Right atrium auricular region (tissue), 2 donors: ENCODE results near the gene SLC25A18. TPM values are rescaled to one million over a fixed set of nuclear protein-coding genes. Genes with fewer than 3 reads are reported as not detected.
"Not testable (repeated sequence)": the region's sequence is repeated elsewhere in the genome, so short reads cannot be mapped to it uniquely, and the experiment has no call there.

Experiments
- DNase-seq: peaks from one replicate; pipeline ENCODE4 v3.0.0-alpha.2; 2019; ENCODE audit warnings: low spot score
- H3K27ac ChIP-seq, 2 donors: fragments of 200-600 bp; sonication (generic); 1 replicate in 1 of 2; 2 replicates in 1 of 2; pipeline ENCODE4 v1.5.1; 2016 to 2019
- H3K27me3 ChIP-seq, 2 donors: fragments of 200-600 bp; sonication (generic); one replicate each; pipeline versions ENCODE4 v1.5.1 to v1.6.0; 2017 to 2019
- H3K36me3 ChIP-seq: fragments of 200-600 bp; sonication (generic); one replicate; pipeline ENCODE4 v1.5.1; 2016
- H3K4me1 ChIP-seq, 2 donors: fragments of 200-600 bp; sonication (generic); one replicate each; pipeline versions ENCODE4 v1.5.1 to v1.6.0; 2017 to 2019
- H3K4me3 ChIP-seq, 2 donors: fragments of 200-600 bp; sonication (generic); 1 replicate in 1 of 2; 2 replicates in 1 of 2; pipeline ENCODE4 v1.5.1; 2017 to 2019; ENCODE audit warnings: mild to moderate bottlenecking in 1 of 2, moderate library complexity in 1 of 2
- H3K9me3 ChIP-seq, 2 donors: fragments of 200-600 bp; sonication (generic); one replicate each; pipeline ENCODE4 v1.5.1; 2019
- CTCF ChIP-seq, 2 donors: fragments of 200-600 bp; sonication (generic); IDR thresholded peaks; one replicate each; pipeline ENCODE4 v1.5.1; 2019; ENCODE audit warnings: antibody characterized with exemption in 2 of 2
- total RNA-seq, 2 donors: library from RNA; depleted of rRNA; stranded (reverse); fragments of >200 nt; gene quantifications; one replicate each; pipeline ENCODE4 v1.1.0, GENCODE V29; 2016

The SLC25A18 gene
- 1 to 10 TPM in 1 of 2 donors, under 1 TPM in 1; 0.59 to 3.6 TPM for total RNA-seq

GRCh38 chr22:17562906-17563870 is at the start of gene SLC25A18:
TSS of gene SLC25A18 (plus strand) at chr22:17563498. CDS start at chr22:17579945, 16,447 bp downstream.
- no peak for TF ChIP-seq CTCF (IDR thresholded peaks at IDR 0.05)
- peak within 1 kb of the TSS; percentile 81 to 89 for H3K27ac ChIP-seq
- H3K4me1 ChIP-seq = peaks cover 0 to 32% of the 10 kb centered on the region in 2 donors
- H3K9me3 ChIP-seq = no peaks in the 10 kb centered on the region
- H3K27me3 ChIP-seq = no peaks in the 10 kb centered on the region
- no peaks in the 10 kb centered on the region for H3K36me3 ChIP-seq
- peak; percentile 73 for DNase-seq
- H3K4me3 ChIP-seq = peak within 1 kb of the TSS in 1 of 2 donors; percentile 18

- DNase-seq = no peak
- no peak for TF ChIP-seq CTCF (IDR thresholded peaks at IDR 0.05)
- no peak overlapping the region for H3K4me3 ChIP-seq
- H3K36me3 ChIP-seq = peaks cover 8% of the 10 kb centered on the region
- H3K9me3 ChIP-seq = no peaks in the 10 kb centered on the region
- H3K27ac ChIP-seq = peak overlapping the region; percentile 52 to 68
- no peaks in the 10 kb centered on the region for H3K27me3 ChIP-seq
- H3K4me1 ChIP-seq = no peaks in the 10 kb centered on the region
These were observed 49.7 kb upstream of the SLC25A18 start for GRCh38 chr22:17513612-17514011.

- no peaks in the 10 kb centered on the region for H3K27me3 ChIP-seq
- H3K36me3 ChIP-seq = peaks cover 8% of the 10 kb centered on the region
- H3K4me3 ChIP-seq = no peak overlapping the region
- H3K4me1 ChIP-seq = no peaks in the 10 kb centered on the region
- H3K9me3 ChIP-seq = no peaks in the 10 kb centered on the region
- H3K27ac ChIP-seq = peak overlapping the region; percentile 52 to 68
- no peak for TF ChIP-seq CTCF (IDR thresholded peaks at IDR 0.05)
- no peak for DNase-seq
These were observed 49.2 kb upstream of the SLC25A18 start for GRCh38 chr22:17514084-17514483.

GRCh38 chr22:17518406-17518805 is 44.9 kb upstream of the SLC25A18 start:
- no peaks in the 10 kb centered on the region for H3K4me1 ChIP-seq
- no peak overlapping the region for H3K4me3 ChIP-seq
- H3K36me3 ChIP-seq = no peaks in the 10 kb centered on the region
- H3K9me3 ChIP-seq = no peaks in the 10 kb centered on the region
- TF ChIP-seq CTCF (IDR thresholded peaks at IDR 0.05) = no peak
- H3K27ac ChIP-seq = no peak overlapping the region
- H3K27me3 ChIP-seq = no peaks in the 10 kb centered on the region
- DNase-seq = no peak

- DNase-seq, H3K4me1 ChIP-seq, H3K27ac ChIP-seq, H3K4me3 ChIP-seq, H3K27me3 ChIP-seq, H3K9me3 ChIP-seq, H3K36me3 ChIP-seq: not testable (repeated sequence)
These were observed 41.3 kb upstream of the SLC25A18 start for GRCh38 chr22:17521971-17522370.

GRCh38 chr22:17523925-17524324 is 39.4 kb upstream of the SLC25A18 start:
- no peak overlapping the region for H3K27ac ChIP-seq
- no peaks in the 10 kb centered on the region for H3K27me3 ChIP-seq
- no peaks in the 10 kb centered on the region for H3K4me1 ChIP-seq
- H3K9me3 ChIP-seq = no peaks in the 10 kb centered on the region
- DNase-seq = no peak
- no peak overlapping the region for H3K4me3 ChIP-seq
- H3K36me3 ChIP-seq = no peaks in the 10 kb centered on the region
- no peak for TF ChIP-seq CTCF (IDR thresholded peaks at IDR 0.05)
